HK-2 (cell line): ENCODE measurements around the gene FHL5.
"Not testable (repeated sequence)": the region's sequence is repeated elsewhere in the genome, so short reads cannot be mapped to it uniquely, and the experiment has no call there.

ENCODE experiments used
- DNase-seq: peaks from one replicate; pipeline ENCODE4 v3.0.0-alpha.2; 2018; ENCODE audit not compliant: unreplicated experiment

FHL5 gene, protein sequence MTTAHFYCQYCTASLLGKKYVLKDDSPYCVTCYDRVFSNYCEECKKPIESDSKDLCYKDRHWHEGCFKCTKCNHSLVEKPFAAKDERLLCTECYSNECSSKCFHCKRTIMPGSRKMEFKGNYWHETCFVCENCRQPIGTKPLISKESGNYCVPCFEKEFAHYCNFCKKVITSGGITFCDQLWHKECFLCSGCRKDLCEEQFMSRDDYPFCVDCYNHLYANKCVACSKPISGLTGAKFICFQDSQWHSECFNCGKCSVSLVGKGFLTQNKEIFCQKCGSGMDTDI

DNA sequence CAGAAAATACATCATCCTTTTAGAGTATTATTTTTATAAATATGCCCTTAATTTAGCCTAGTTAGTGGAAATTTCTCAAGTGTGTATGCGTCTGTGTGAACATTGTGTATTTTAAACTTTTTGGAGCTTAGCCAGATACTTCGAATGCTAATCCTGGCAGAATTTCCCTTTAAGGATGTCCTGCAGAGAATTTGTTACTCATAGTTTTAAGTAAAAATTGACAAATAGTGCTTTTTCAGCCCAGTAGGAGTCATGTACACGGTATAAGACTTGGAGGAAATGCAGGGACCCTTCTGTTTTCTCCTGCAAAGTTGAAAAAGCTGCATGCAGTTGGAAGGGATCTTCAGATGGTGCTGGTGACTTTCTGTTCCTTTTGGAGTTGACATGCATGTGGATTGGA is at the start of gene FHL5:
Gene FHL5 (plus strand): TSS at position 243 of the 400 bp plus-strand sequence. CDS start 40,486 bp downstream, outside the sequence.
- DNase-seq: no peak

DNA sequence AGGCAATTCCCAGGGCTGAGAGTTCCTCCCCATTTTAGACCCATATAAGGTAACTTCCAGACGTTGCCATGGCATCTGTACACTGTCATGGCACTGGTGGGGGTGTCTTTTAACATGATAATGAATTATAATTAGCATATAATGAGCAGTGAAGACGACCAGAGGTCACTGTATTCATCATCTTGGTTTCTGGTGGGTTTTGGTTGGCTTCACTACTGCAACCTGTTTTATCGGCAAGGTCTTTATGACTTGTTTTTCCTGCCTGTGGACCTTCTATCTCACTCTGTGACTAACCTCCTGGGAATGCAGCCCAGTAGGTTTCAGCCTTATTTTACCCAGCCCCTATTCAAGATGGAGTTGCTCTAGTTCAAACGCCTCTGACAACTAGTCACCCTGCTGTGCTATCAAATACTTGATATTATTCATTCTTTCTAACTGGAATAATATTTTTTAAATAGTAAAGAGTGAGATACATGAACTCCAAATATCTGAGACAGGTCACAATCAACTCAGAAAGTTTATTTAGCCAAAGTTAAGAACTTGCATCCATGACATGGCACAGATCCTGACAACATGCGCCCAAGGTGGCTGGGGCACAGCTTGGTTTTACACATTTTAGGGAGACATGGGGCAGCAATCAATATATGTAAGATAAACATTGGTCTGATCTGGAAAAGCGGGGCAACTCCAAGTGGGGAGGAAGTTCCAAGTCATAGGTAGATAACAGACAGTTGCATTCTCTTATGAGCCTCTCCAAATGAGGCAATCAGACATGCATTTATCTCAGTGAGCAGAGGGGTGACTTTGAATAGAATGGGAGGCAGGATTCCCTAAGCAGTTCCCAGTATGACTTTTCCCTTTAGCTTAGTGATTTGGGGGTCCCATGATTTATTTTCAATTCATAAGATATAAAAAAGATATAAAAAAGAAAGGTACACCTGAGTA is 42.5 kb upstream of the FHL5 start:
- DNase-seq: no peak

DNA sequence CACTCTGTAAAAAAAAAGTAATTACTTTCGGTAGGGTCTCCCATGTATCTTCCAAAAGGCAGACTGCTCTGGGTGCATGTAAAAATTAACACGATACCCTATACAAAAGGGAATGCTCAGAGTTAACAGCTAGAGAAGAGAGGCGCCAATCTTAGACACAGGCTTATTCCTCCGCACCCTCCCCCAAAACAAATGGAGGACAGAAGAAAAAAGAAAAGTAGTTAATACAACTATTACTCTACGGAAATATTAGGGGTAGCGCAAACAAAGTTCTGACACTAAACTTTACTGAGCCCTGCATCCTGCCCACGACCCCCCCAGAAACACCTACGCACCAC is 41.7 kb upstream of the FHL5 start:
- DNase-seq: no peak

DNA sequence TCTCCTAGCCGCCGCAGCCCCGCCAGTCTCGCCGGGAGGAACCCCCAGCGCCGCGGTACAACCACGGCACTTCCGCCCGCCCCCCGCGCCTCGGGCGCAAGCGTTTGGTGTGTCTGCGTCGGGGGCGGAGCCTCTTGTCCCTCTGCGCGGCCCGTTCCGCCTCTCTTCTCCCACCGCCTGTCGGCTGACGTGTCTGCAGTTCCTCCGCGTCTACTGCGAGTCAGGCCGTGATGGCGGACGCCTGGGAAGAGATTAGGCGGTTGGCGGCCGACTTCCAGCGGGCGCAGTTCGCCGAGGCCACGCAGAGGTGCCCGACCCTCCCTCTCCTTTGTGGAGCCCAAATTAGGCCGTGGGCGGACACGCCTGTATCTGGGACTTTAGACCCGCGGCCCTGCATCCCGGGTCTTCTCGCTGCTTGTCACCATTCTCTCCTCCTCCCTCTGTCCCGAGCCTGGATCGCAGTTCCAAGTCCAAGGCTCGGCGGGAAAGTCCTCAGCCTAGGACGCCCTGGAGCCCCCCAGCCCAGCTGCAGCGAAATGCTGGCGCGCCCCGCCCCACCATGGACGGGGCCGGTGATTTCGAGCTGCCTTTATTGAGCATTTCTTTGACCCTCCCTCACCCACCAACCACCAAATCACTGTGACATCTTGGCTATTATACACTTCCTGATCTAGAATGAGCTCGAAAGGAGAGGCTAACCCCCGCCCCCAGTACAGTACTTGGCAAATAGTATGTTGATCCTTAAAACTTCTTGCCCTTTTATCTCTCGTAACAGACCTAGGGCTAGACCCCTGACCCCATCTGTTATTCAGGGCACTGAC is 41.1 kb upstream of the FHL5 start, which contains the start of gene UFL1:
Gene UFL1 (plus strand): TSS at position 163 of the 821 bp plus-strand sequence. CDS start 68 bp downstream, at position 231.
- peak; percentile 92 for DNase-seq

DNA sequence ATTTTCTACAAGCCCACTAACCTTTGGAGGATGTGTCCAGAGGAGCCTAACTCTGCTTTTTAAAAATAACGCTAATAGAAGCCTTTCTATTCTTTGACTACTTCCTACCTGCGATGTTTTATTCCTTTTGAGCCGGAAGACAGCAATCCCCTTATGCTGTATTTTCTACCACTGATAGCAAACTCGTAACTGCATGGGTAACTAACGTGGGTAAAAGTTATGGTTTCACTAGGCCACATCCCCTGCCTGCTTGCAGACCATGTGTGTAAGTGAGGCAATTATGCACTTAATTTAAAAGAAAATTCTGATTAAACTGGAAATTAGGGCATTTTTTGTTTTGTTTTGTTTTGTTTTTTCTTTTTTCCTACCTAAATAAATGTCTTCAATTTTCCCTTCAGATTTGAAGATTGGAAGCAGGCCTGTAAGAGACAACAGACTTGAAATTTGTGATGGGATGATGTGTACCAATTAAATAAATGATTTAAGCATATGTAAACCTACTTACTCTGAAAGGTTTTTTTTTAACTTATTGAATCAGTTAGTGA is 40.4 kb upstream of the FHL5 start:
- DNase-seq: no peak

DNA sequence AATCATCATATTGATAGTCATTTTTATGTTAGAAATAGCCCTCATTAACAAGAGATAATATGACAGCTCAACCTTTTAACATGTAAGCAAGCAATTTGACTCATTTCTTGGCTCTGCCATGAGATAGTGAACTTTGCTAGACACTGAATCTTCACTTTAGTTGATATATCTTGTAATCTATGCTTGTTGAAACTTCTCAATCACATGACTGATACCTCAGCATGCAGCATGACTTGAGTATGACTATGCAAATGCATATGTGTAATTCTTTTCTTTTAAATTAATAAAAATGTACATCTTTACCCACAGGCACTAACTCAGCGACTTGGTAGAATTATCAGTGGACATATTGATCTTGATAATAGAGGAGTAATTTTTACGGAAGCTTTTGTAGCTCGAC is 34.7 kb upstream of the FHL5 start:
- DNase-seq: no peak

DNA sequence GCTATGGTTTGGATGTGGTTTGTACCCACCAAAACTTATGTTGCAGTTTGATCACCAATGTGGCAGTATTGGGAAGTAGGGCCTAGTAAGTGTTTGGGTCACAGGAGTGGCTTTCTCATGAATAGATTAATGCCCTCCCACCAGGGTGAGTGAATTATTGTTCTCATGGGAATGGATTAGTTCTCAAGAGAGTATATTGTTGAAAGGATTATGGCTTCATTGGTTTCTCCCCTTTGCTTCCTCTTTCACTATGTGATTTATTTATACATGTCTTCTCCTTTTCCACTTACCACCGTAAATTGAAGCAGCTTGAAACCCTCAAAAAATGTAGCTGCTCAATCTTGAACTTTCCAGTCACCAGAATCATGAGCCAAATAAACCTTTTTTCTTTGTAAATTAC is 30.5 kb upstream of the FHL5 start:
- no peak for DNase-seq

DNA sequence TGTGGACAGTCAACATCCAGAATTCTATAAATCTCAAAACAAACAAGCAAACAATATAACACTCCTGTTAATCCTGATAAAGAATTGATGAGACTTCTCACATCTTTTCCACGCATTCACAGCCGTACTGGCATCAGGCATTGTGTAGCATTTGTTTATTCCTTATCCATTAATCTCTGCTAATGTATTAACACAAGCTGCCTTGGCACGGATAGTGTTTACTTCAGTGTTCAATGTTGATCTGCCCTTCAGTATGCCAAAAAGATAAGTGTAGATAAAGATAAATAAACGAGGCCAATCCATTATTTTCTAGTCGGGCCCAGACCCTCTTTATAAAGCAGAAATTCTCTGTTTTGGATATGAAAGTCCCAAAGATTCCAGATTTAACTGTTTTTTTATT is 25.2 kb upstream of the FHL5 start:
- DNase-seq: no peak

DNA sequence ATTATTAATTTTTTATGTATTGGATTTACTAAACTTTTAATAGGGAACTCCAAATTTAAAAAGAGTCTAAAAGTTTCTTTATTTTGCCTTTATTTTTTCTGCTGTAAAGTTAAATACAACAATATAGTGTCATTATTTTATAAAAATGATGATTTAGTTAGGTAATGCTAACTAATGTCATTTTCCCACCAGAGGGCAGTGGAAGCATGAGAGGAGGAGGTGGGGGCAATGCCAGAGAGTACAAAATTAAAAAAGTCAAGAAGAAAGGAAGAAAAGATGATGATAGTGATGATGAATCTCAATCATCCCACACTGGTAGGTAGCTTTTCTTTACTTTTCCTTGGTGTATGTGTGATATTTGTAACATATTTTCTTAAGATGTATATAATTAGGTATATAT is 20.2 kb upstream of the FHL5 start:
- DNase-seq: no peak

DNA sequence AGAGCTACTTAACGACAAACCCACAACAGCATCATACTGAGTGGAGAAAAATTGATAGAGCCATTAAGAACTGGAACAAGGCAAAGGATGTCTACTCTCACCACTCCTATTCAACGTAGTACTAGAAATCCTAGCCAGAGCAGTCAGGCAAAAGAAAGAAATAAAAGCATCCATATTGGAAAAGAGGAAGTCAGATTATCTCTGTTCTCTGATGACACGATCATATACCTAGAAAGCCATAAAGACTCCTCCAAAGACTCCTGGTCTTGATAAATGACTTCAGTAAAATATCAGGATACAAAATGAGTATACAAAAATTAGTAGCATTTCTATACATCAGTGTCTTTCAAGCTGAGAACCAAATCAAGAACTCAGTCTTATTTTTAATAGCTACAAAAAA is 17.0 kb upstream of the FHL5 start:
- no peak for DNase-seq

DNA sequence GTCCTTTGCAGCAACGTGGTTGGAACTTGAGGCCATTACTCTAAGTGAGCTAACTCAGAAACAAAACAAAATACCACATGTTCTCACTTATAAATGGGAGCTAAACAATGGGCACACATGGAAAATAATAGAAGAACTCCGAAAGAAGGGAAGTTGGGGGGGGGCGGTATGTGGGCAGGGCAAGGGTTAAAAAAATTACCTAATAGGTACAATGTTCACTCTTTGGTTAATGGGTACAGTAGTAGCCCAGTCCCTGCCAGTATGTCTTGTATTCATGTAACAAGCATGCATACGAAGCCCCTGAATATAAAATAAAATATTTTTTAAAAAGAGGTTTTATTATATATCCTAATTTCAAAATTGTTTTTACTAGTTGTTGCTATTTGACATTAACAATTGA is 15.3 kb upstream of the FHL5 start:
- no peak for DNase-seq

DNA sequence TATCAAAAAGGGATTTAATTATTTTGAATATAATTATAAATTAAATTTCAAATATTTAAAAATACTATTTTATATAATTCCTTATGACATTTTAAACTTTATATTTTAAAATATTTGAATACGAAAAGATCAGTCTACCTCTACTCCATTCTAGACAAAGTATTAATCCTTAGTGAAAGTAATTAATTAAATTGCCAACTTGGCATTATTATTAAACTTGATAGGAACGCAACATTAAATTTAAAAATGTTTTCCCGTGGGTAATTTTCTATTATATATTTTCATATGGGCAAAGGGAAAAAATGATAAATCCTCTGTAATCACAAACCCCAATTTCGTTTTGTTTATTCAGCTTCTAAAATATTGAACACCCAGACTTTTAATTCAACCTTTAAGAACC is 8.4 kb upstream of the FHL5 start:
- no peak for DNase-seq

DNA sequence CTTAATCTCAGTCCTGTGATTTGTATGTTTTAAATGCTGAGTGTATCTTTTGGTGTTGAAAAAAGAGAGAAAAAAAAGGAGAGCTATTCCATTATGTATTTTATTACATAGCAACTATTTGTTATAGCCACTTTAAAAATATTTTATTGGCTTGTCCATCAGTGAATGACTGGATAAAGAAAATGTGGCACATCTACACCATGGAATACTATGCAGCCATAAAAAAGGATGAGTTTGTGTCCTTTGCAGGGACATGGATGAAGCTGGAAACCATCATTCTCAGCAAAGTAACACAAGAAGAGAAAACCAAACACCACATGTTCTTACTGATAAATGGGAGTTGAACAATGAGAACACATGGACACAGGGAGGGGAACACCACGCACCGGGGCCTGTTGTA is 3.2 kb upstream of the FHL5 start:
- DNase-seq: not testable (repeated sequence)

DNA sequence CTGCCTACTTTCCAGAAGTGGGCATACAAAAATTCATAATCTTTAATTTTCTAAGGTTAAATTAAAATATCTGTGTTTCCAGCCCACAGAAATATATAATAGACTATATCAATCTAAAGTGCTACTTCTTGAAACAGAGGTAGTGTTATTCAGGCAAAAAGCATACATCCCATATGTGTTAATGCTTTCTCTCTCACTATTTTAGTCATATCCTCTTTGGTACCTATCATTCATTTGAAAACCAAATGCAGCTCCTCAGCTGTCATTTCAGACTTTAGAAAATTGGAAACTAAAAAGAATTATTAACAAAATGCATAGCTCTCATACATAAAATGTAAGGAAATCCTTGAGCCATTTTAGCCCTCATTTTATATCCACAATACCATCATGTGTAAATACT is 925 bp downstream of the FHL5 start:
- no peak for DNase-seq

DNA sequence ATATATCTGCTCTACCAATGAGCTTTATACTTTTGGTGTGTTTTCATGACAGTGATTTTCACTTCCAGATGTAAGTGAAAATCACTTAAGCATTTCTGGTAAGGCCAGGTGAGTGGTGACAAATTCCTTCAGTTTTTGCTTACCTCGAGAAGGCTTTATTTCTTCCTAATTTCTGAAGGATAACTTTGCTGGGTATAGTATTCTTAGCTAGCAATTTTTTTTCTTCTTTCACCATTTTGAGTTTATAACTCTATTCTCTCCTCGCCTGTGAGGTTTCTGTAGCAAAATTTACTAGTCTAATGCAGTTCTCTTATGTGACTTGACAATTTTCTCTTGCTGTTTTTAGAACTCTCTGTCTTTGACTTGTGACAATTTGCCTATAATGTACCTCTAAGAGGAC is 7.1 kb downstream of the FHL5 start:
- DNase-seq: no peak

DNA sequence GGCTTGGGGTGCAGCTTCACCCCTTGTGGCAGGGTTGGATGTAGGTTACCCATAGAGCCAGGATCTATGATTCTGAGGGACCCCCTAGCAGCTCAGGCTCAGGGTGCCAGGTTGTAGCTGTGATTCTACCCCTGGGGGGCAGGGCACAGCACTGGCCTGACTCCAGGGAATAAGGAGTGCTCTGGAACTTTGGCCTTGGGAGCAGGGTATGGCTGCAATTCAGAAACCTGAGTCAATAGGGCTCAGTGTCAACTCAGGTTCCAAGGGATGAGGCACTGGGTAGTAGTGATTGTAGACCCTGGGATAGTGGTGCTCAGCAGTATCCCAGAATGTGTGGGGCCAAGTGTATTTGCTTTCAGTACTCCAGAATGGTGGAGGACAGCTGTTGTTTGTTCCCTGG is 8.6 kb downstream of the FHL5 start:
- DNase-seq: no peak

DNA sequence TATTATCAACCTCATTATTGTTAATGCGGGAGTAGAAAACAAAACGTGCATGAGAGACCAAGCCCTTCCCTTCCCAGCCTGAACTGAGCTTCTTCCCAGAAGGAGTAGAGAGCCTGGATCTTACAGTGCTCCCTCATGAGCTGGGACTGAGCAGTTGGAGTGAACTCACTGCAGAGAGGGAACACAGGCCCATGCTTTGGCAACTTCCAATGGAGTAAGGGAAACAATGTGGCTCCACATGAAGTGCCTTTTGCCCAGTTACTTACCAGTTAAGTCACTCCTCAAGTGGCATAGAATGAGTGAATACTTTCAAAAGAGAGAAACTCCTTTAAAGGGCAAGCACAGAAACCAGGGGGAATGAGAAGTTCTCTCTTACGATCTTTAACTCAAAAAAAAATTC is 12.4 kb downstream of the FHL5 start:
- no peak for DNase-seq

DNA sequence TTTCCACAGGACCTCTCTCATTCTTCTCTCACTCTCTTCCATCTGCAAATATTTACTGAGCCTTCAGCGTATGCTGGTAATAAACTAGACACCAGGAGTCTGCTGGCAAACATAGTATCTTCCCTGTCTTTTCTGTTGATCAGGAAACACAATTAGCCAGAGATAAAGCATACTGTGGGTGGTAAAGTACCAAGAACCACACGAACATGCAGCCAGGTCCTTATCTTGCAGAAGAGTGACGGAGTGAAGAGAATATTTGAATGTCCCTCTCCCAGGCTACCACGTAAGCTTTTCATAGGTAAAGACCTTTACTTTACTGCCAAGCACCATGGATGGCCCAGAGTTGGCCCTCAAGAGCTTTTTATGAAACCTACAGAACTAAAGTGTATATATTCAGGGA is 13.3 kb downstream of the FHL5 start:
- no peak for DNase-seq

DNA sequence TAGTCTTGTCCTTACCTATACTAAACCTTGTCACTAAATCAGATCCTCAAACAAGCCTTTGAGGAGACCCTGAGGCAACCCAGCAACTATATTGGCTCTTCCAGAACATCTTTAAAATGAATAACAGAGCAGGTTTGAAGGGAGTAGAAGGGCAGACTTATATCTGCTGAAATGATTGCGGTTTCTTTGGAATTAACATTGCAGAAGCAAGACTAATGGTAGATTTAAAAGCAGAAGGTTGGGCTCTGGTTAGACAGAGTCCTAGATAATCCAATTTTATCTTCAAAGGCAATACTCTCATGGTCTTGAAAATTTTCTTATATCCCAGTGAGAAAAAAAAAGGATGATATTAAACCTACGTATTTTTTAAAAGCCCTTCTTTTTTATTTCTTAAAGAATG is 19.1 kb downstream of the FHL5 start:
- DNase-seq: no peak

DNA sequence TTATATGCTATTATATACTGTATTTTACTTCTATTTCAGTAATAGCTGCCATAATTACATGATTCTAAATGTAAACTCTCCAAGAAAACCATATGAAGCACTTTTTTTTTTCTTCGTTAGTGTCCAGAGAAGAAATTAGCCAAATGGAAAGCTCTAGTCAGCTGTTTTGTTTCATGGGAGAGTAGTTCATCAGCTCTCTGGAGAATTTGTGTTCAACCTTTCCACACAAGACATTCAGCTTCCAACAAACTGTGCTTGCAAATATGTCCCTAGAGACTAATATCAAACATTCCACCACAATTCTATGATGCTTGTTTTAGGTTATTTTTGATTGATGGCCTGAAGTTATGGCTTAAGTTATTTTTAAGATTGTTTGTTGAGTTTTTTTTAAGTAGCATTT is 19.5 kb downstream of the FHL5 start:
- DNase-seq: no peak

DNA sequence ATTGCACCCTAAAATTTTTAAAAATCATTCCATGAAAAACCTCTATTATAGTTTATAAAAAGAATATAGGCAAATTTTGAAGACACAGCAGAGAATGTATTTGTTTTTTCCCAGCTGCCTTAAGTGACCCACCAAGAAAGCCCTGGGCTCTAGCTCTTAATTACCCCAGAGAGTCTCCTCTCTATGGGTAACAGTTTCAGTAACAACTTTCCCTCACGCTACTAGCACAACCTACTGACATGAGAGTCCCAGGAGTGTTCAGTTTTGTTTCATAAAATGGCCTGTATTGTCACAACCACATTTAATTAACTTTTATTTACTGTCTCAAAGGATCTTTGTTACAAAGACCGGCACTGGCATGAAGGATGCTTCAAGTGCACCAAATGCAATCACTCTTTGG is 41.5 kb downstream of the FHL5 start:
- DNase-seq: no peak

DNA sequence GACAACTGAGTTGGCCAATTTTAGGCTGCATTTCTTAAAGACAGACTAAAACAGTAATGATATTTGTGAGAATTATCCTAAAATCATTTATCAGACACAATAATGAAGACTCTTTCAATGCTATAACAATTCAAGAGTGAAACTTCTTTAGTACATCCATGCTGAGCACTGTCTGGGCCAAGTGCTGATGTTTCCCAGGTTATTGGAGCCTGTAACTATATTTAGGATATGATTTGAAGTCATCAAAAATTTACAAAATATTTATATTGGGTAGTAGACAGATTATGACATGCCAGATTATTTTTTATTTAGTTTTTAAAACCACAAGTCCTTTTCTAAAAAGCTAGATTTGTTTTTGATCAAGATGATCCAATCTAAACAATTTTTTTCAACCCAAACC is 45.1 kb downstream of the FHL5 start:
- DNase-seq: no peak
